22Rv1 (cell line): ENCODE data around the gene GOLGA7B.

Experiments used
- ZFX ChIP-seq: fragments of 450-650 bp; IDR thresholded peaks from 2 replicates; pipeline ENCODE4 v1.6.1; 2017; ENCODE audit warnings: antibody characterized with exemption, borderline replicate concordance
- TF ChIP-seq, protein P1 (sequence below): fragments of 450-650 bp; IDR thresholded peaks from 2 replicates; pipeline ENCODE4 v1.5.1; 2017; ENCODE audit warnings: mild to moderate bottlenecking

DNA sequence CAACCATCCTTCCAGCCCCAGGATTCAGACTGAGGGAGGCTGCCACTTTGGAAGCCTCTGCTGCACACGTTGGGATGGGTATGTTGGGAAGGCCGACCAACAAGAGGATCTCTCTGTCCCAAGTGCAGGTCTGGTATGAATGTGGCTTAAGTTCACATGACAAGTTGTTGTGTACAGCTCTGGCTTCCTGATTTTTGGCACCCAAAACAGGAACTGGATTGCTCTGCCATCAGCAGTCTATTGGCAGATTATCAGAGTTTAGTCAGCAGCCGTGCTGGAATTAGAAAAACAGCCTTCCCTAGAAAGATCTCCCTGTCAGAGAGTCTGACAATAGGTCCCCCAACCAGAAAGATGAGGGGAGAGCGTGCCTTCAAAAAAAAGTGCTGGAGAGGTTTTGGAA, 66.9 kb downstream of the GOLGA7B start:
- TF ChIP-seq, protein P1, sequence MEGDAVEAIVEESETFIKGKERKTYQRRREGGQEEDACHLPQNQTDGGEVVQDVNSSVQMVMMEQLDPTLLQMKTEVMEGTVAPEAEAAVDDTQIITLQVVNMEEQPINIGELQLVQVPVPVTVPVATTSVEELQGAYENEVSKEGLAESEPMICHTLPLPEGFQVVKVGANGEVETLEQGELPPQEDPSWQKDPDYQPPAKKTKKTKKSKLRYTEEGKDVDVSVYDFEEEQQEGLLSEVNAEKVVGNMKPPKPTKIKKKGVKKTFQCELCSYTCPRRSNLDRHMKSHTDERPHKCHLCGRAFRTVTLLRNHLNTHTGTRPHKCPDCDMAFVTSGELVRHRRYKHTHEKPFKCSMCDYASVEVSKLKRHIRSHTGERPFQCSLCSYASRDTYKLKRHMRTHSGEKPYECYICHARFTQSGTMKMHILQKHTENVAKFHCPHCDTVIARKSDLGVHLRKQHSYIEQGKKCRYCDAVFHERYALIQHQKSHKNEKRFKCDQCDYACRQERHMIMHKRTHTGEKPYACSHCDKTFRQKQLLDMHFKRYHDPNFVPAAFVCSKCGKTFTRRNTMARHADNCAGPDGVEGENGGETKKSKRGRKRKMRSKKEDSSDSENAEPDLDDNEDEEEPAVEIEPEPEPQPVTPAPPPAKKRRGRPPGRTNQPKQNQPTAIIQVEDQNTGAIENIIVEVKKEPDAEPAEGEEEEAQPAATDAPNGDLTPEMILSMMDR, result no peak
- no peak for TF ChIP-seq ZFX
